Testis (tissue), 3 donors: ENCODE measurements around the gene EMC1. TPM values are rescaled to one million over a fixed set of nuclear protein-coding genes. Genes with fewer than 3 reads are reported as not detected.

ENCODE experiments used
- DNase-seq: peaks from one replicate; pipeline ENCODE4 v3.0.0-alpha.2; 2019
- H3K27ac ChIP-seq, 2 donors: fragments of 200-600 bp; sonication (generic); one replicate each; pipeline ENCODE4 v1.5.1; 2019
- H3K27me3 ChIP-seq: fragments of 200-600 bp; sonication (generic); one replicate; pipeline ENCODE4 v1.5.1; 2019
- H3K36me3 ChIP-seq: fragments of 200-600 bp; sonication (generic); one replicate; pipeline ENCODE4 v1.5.1; 2017; ENCODE audit warnings: low read depth; ENCODE audit errors: missing control alignments
- H3K4me1 ChIP-seq: fragments of 200-600 bp; sonication (generic); one replicate; pipeline ENCODE4 v1.5.1; 2019
- H3K4me3 ChIP-seq, 2 donors: fragments of 200-600 bp; sonication (generic); one replicate each; pipeline ENCODE4 v1.5.1; 2017 to 2019
- H3K9me3 ChIP-seq: fragments of 200-600 bp; sonication (generic); one replicate; pipeline ENCODE4 v1.5.1; 2017
- POLR2A ChIP-seq: fragments of 450-650 bp; IDR thresholded peaks from one replicate; pipeline ENCODE4 v1.6.1; 2017; ENCODE audit warnings: antibody characterized with exemption, mild to moderate bottlenecking, moderate library complexity
- WGBS, 2 donors: methylation state at CpG; one replicate each; pipeline ENCODE4 v1.1.5; 2018; 5-methylcytosine and 5-hydroxymethylcytosine counted together
- intact Hi-C: fragments of 100-400 bp; cut with DNase I; formaldehyde crosslinking; loops from one replicate; pipeline ENCODE4 v1.15.1; 2023; ENCODE audit warnings: low total_unique reads
- polyA plus RNA-seq: library from polyadenylated mRNA; stranded (reverse); fragments of 350-450 nt; fragmentation: Illumina TruSeq; extraction: RNeasy Lipid Tissue Mini Kit (QIAGEN cat#74804); gene quantifications from one replicate; pipeline ENCODE4 v1.2.3, GENCODE V29; 2014; ENCODE audit warnings: low read depth, low replicate concordance; ENCODE audit not compliant: insufficient read depth
- total RNA-seq, 2 donors: library from RNA; depleted of rRNA; stranded (reverse); fragments of >200 nt; gene quantifications; one replicate each; pipeline ENCODE4 v1.2.3, GENCODE V29; 2016
- TF ChIP-seq, protein P1 (sequence below), 3 experiments: fragments of 450-650 bp in 2 of 3; fragments of 200-600 bp in 1 of 3; sonication (generic) in 1 of 3; IDR thresholded peaks; one replicate each; pipeline ENCODE4 v1.5.1; 2016 to 2019; ENCODE audit warnings: antibody characterized with exemption in 3 of 3, mild to moderate bottlenecking in 2 of 3, moderate library complexity in 1 of 3

The EMC1 gene
- total and polyA plus RNA-seq, 3 donors from 2014 or later, result 41.9 to 114 (median 79.0) TPM

DNA sequence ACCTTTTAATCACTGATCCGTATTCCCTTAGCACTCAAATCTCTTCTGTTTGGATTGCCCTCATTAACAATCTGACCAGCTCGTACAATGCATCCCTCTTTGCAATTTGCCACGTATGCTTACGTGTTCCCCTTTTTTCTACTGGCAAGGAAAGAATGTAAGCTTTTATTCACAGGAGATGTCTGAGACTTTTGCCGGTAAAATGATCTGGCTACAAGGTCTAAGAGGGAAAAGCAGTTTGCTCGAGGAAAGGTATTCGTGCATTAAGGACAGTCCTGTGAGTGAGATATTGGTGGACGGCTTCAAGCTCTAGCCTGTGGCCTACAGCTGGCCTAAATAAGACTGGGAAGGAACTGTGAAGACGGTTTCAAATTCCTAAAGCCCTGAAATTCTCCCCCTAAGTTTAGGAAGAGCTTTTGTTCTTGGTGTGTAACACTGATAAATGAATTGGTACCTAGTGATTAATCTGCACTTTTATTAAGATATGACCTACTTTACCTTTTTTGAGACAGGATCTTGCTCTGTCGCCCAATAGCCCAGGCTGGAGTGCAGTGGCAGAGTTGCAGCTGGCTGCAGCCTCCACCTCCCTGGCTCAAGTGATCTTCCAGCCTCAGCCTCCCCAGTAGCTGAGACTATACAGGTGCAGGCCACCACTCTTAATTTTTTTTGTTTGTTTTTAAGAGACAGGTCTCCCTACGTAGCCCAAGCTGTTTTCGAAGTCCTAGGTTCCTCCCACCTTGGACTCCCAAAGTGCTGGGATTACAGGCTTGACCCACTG lies 40.4 kb downstream of the EMC1 start:
- peaks cover 40% of the 10 kb centered on the region for H3K4me1 ChIP-seq
- WGBS, 2 donors, result 10 to 14% methylated on average over 12 of the region's 12 CpGs
- intact Hi-C loops, result no loop called here
- no peak for TF ChIP-seq POLR2A
- TF ChIP-seq, protein P1, sequence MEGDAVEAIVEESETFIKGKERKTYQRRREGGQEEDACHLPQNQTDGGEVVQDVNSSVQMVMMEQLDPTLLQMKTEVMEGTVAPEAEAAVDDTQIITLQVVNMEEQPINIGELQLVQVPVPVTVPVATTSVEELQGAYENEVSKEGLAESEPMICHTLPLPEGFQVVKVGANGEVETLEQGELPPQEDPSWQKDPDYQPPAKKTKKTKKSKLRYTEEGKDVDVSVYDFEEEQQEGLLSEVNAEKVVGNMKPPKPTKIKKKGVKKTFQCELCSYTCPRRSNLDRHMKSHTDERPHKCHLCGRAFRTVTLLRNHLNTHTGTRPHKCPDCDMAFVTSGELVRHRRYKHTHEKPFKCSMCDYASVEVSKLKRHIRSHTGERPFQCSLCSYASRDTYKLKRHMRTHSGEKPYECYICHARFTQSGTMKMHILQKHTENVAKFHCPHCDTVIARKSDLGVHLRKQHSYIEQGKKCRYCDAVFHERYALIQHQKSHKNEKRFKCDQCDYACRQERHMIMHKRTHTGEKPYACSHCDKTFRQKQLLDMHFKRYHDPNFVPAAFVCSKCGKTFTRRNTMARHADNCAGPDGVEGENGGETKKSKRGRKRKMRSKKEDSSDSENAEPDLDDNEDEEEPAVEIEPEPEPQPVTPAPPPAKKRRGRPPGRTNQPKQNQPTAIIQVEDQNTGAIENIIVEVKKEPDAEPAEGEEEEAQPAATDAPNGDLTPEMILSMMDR (IDR thresholded peaks at IDR 0.05), result no peak
- peak overlapping the region; percentile 91 to 92 for H3K27ac ChIP-seq
- H3K27me3 ChIP-seq, result no peaks in the 10 kb centered on the region
- DNase-seq, result no peak
- H3K4me3 ChIP-seq, result peak overlapping the region; percentile 73 to 100
- H3K36me3 ChIP-seq, result no peaks in the 10 kb centered on the region
- H3K9me3 ChIP-seq, result no peaks in the 10 kb centered on the region

DNA sequence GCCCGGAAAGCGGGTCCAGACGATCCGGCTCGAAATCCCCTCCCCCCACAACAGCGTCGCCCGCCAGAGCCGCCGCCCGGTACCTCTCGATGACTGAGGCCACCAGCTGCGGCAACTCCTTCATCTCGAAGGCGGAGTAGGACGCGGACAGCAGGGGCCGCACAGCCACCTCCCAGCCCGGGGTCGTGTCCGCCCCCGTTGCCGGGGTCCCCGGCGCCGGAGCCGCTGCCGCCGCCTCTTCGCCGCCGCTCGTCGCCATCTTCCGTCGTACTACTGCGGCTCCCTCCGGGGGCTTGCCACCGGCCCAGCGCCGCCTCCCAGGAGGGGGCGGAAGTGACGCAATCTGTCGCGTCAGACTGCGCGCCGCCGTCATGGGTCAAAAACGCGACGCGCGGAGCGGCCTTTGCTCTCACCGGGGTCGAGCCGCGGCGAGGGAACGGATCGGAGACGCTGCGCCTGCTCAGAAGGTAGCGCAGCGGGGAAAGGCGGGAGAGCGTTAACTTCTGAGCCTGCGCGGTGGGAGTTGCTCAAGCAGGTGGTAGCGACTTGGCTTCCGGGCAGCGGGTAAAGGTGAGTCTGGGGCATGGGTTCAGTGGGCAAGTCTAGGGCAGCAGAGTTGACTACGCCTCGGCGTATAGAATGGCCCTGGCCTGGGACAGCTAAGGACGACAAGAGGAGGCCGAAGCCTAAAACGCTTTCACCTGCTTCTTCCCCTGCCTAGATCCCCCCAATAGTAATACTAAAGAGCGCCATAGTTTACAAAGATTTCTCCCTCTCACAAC lies 41.1 kb downstream of the EMC1 start, which contains the start of gene UBR4:
UBR4 (minus strand) TSS at position 277 of the 782 bp plus-strand sequence; CDS start at position 259, 18 bp downstream.
- Histone ChIP-seq H3K4me3 (peak within 1 kb of the TSS; percentile 73 to 100), H3K9me3 (no peaks in the 10 kb centered on the region), H3K27ac (peak within 1 kb of the TSS; percentile 91 to 92), H3K4me1 (peaks cover 48% of the 10 kb centered on the region), H3K36me3 (no peaks in the 10 kb centered on the region), H3K27me3 (no peaks in the 10 kb centered on the region)
- intact Hi-C loops, result no loop called here
- peak; percentile 68 for TF ChIP-seq POLR2A
- TF ChIP-seq, protein P1 (IDR thresholded peaks at IDR 0.05), result peak in 1 of 3 experiments; percentile 18
- WGBS, 2 donors, result 1 to 2% methylated on average over 10 to 56 of the region's 80 CpGs
- peak; percentile 96 for DNase-seq

DNA sequence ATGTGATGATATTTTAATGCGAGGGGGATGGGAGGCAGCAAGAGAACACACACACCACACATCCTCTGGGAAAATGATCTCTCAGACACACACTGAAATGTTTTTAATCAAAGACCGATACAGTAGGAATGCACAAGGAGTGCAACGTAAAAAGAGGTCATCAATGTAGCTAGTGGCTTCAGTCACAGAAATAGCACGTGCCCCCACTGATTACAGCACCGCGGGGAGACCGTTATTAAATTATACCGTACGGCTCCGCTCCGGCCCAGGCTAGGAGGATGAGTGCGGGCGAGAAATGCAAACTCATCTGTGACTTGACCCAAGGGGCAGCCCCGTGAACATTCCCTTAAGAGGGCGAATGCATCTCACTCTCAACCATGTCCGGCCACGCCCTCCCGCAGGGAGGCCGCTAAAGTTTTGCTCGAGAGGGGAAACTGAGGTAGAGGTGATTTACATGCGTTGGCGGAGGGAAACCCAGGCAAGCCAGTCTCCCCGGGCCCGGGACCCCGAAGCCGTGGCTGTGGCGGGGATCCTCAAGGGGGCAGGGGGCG lies 41.8 kb downstream of the EMC1 start:
- 0 to 1% methylated on average over 14 to 28 of the region's 28 CpGs for WGBS, 2 donors
- Histone ChIP-seq H3K4me3 (peak overlapping the region; percentile 73 to 100), H3K4me1 (peaks cover 48% of the 10 kb centered on the region)

DNA sequence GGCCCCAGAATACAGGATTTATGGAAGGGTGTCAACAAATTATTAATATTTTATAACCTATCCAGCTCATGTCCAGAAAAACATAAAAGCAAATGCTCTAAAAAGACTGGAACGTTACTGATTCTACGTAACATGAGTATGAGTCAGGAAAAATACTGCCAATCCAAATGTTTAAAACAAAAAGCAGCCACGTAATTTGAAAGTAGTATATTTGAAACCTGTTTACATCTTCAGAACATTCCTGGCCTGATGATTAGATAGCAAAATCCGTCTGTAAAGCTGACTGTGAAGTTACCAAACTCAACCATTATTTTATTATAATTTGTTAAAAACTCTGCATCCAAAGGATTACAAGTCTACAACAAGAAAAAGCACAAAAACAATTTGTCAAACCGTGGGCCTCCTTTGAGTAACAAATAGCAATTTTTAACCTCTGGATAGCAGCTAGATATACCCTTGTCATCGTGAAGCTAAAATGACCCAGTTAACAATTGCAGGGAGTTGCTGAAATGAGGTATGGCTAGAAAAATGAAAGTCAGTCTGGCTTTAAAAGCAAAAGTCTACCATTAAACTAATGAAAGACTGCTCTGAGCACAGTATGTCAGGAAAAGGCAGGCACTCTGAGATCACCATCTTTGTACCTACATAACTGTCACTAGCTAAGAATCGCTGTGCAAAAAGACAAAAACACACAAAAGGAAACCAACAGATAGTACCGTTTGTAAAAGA lies 42.5 kb downstream of the EMC1 start:
- H3K36me3 ChIP-seq, result no peaks in the 10 kb centered on the region
- TF ChIP-seq POLR2A, result no peak
- TF ChIP-seq, protein P1 (IDR thresholded peaks at IDR 0.05), result no peak
- H3K4me1 ChIP-seq, result peaks cover 48% of the 10 kb centered on the region
- intact Hi-C loops, result no loop called here
- peak overlapping the region; percentile 91 to 92 for H3K27ac ChIP-seq
- no peaks in the 10 kb centered on the region for H3K9me3 ChIP-seq
- WGBS, 2 donors, result 14 to 20% methylated on average over 8 of the region's 8 CpGs
- no peak for DNase-seq
- H3K4me3 ChIP-seq, result peak overlapping the region; percentile 73 to 100
- no peaks in the 10 kb centered on the region for H3K27me3 ChIP-seq

More for the DNA sequence above, 41.8 kb downstream of the EMC1 start:
- peak overlapping the region; percentile 91 to 92 for H3K27ac ChIP-seq
- H3K36me3 ChIP-seq, result no peaks in the 10 kb centered on the region
- peak; percentile 56 for DNase-seq
- intact Hi-C loops, result no loop called here
- TF ChIP-seq POLR2A, result no peak
- TF ChIP-seq, protein P1 (IDR thresholded peaks at IDR 0.05), result no peak
- H3K9me3 ChIP-seq, result no peaks in the 10 kb centered on the region
- no peaks in the 10 kb centered on the region for H3K27me3 ChIP-seq
